ENCODE data around the gene OR6B3. TPM values are rescaled to one million over a fixed set of nuclear protein-coding genes. Genes with fewer than 3 reads are reported as not detected.

OR6B3 gene
- total RNA-seq (2014; rRNA removed; shearing (Covaris generic)), result not detected in 2 replicates

DNA sequence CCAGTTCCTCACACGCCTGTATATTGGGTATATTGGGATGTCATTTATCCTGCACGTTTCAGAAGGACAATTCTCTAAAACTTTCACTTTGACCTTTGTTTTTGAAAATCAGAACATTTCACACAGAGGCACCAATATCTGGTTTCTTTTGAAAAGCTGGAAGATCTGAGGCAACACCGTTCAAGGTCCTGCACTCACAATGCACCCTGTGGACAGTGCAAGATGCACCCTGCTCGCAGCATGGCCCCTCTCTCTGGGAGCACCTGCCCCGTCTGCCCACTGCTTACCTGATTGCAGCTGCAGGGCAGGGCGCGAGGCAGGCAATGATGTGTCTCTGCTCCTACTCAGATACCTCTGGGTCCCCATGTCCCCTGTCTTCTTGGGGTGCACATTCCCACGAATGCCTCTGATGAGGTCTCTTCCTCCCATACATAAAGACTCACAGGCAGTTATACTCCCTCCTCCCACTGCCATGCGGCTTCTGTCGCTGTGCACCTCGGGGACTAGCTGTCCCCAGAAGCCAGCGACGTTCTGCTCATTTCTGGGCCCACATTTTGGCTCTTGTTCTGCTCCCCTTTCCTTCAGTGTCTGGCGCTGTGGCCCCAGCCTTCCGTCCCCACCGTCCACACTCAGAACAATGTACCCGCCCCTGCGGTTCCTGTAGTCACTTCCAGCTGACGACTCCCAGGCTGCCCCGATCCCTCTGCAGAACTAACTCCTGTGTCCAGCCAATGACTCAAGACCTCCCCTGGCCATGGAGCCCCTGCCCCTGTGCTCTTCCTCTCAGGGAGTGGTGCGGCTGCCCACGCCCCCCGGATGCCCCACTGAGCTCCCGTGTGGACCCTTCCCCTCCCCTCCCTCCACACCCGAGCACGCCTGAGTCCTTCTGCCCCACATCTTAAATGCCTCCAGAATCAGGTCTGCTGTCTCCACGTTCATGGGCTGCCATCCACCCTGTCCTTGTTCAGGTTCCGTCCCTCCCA is at the start of gene OR6B3:
Gene OR6B3, minus strand, starts transcription at position 349 of the 983 bp plus-strand sequence.
- no peak for DNase-seq (ENCODE audit: low spot score)

DNA sequence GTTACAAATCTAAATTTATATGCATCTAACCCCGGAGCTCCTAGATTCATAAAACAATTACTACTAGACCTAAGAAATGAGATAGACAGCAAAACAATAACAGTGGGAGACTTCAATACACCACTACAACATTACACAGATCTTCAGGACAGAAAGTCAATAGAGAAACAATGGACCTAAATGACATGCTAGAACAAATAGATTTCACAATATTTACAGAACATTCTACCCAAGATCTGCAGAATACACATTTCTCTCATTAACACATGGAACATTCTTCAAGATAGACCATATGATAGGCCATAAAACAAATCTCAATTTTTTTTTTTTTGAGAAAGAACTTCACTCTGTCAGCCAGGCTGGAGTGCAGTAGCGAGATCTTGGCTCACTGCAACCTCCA is 45.0 kb upstream of the OR6B3 start:
- DNase-seq (ENCODE audit: low spot score), result no peak

DNA sequence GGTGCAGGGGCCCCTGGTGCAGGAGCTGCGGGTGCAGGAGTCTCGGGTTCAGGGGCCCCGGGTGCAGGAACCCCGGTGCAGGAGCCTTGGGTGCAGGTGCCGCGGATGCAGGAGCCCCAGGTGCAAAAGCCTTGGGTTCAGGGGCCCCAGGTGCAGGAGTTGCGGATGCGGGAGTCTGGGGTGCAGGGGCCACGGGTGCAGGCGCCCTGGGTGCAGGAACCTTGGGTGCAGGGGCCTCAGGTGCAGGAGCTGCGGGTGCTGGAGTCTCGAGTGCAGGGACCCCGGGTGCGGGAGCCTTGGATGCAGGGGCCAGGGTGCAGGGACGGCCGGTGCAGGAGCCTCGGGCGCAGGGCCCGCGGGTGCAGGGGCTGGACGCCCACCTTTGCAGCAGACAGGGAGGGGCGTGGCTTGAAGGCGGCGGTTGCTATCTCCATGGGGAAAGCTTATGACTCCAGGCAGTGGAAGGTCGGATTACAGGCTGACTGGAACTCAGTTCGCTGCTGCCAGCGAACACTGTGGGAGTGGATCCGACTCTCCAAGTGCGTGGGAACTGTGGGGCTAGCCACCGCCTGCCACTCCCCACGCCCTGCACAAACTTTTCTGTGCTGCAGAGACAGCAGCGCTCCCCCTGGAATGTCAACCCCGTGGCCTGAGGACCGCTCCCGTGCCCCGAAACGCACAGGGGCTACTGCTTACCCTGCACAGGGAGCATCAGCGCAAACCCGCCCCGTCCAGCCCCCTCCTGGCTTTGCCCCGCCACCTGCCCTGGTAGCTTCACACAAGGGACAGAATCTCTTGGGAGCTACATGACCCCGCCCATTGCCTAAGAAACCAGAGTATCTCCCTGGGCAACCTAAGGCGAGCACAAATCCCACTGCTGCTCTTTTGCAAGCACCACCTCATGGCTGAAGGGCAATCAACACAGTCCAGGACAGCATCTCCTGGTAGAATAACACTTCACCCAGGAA is 42.5 kb upstream of the OR6B3 start:
- no peak for DNase-seq (ENCODE audit: low spot score)

- no peak for DNase-seq (ENCODE audit: low spot score)
These were observed 36.0 kb upstream of the OR6B3 start for GRCh38 chr2:240089306-240089705.

- DNase-seq (ENCODE audit: low spot score), result no peak
These were observed 33.2 kb upstream of the OR6B3 start for GRCh38 chr2:240086563-240086962.

DNA sequence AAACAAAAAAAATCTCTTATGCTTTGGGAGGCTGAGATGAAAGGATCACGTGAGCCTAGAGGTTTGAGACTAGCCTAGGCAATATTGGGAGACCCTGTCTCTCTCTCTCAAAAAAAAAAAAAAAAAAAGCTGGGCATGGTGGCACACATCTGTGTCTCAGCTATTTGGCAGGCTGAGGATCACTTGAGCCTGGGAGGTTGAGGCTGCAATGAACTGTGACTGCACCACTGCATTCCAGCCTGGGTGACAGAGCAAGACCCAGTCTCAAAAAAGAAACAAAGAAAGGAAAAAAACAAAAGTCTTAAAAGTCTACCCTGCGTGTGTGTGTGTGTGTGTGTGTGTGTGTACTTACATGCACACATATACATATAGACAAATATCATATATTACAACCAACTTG is 25.3 kb upstream of the OR6B3 start:
- DNase-seq (ENCODE audit: low spot score), result no peak

GRCh38 chr2:240077442-240077841 is 24.1 kb upstream of the OR6B3 start:
- DNase-seq (ENCODE audit: low spot score), result no peak

GRCh38 chr2:240074545-240074944 is 21.2 kb upstream of the OR6B3 start:
- no peak for DNase-seq (ENCODE audit: low spot score)

- DNase-seq (ENCODE audit: low spot score), result no peak
These were observed 17.6 kb upstream of the OR6B3 start for GRCh38 chr2:240070907-240071306.

DNA sequence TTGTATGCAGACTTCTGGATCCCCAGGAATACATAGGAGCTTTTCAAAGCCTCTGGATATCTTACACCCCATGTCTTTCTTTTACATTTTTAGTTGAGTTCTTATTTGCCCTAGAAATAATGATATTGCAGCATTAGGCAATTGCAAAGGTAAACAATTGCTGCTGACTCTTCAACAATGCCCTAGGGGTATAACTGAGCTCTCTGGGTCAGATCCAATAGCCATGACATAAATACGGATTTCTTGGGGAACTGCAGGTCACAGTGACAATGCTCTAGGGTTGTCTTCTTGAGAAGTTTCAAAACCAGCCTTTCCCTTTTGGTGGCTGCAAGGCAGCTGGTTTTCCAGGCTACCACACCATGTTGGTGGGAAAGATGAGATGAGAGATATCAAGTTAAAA is 16.5 kb upstream of the OR6B3 start:
- DNase-seq (ENCODE audit: low spot score), result no peak

- no peak for DNase-seq (ENCODE audit: low spot score)
These were observed 14.9 kb upstream of the OR6B3 start for GRCh38 chr2:240068193-240068592.

DNA sequence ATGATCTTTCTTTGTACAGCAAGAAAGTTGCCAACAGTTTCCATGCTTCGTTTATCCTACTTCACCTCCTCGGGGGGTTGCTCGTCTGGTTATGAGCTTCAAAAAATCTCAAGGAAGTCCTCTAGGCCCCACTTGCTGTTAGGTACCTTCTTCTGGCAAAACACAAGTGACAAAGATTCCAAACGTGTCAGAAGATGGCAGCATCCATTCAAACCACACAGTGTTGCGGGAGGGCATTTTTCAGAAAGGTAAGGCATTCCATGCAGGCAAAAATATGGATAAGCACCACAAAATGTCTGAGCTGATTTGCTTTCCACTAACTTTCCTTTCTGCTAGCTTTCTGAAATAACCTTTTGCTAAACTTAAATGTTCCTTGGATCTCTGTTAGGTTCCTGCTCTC is 13.2 kb upstream of the OR6B3 start:
- DNase-seq (ENCODE audit: low spot score), result no peak

DNA sequence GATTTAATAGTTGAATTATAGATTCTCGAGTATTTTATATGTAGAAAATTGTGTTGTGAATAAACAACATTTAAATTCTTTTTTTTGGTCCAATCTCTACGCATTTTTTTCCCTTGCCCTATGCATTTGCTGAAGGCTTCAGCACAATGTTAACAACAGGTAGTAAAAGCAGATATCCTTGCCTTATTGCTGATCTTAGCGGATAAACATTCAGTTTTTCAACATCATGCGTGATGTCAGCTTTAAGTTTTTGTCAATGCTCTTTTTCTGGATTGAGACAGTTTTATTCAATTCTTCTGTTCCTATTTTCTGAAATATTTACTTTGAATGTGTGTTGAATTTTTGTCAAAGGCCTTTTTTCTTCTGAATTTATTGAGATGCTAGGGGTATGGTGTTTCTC is 11.6 kb upstream of the OR6B3 start:
- DNase-seq (ENCODE audit: low spot score), result no peak

DNA sequence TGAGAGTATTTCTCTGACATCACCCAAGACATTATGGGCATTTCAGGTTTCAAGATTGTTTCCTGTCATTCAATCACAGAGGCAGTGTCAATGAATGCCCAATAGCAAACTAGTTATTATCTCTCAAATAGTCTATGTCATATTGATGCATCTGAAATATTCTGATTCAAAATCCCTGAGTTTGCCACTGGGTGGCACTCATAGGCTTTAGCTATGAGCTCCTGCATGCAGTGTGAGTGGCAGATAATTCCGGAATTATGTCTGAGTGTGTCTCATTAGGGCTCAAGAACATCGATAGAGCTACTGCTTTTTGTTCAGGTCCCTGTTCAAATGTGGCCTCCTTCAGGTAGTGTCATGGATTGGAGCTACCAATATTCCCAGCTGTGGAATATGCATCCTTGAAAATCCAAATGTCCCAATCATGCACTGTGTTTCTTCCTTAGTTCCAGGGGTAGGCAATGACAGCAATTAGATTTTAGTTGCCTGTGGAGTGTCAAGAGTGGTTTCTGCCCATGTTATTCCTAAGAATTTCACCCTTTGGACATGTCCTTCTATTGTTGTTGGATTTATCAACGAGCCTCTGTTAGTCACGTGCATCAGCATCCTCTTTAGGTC is 7.8 kb upstream of the OR6B3 start:
- peak; percentile 46 for DNase-seq (ENCODE audit: low spot score)

DNA sequence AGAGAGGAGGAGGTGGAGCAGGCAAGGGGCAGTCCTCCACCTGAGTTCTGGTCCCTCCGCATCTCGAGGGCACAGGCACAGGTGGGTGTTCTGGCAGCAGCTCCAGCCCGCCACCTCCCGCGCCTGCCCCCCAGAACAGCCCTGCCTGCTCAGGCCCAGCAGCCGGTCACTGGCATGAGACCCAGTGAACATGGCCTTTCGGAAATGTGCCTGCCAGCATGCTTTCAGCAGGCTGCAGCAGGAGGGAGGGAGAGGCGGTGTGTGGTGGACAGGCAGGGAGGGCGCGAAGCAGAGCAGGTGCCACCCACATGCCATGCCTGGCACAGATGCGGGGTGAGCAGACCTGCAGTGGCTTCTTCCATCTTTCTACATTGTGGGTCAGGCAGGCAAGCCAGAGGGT is 3.4 kb upstream of the OR6B3 start:
- DNase-seq (ENCODE audit: low spot score), result no peak

DNA sequence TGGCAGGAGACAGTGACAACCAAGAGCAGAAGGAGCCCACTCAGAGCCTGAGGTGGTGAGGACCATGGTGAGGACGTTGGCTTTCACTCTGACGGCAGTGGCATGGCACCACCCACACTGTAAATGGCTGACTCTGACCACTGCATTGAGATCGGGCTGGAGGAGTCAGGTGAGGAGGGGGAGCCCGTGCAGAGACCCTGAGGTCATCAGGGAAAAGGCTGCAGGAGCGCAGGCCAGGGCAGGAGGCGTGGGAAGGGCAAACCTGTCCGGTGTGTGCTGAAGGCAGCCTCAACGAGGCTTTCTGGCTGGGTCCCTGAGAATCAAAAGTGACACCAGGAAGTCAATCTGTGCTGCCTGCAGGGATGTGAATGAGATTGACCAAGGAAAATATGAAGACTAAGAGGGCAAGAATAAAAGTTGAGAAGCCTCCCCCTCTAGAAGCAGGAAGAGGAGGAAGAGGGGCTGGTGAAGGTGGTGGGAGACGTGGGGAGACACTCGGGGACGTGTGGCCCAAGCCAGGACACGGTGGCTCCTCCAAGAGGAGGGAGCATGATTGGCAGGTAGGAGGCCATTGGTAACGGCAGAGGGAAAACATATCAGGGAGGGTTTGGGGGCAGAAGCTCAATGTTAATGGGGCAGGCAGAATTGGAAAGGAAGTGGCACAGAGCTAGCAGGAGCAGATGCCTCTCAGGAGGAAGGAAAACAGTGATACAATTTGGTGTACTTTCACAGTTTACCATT is 2.0 kb upstream of the OR6B3 start:
- no peak for DNase-seq (ENCODE audit: low spot score)

- DNase-seq (ENCODE audit: low spot score), result no peak
These were observed 797 bp downstream of the OR6B3 start for GRCh38 chr2:240052524-240052923.

- no peak for DNase-seq (ENCODE audit: low spot score)
These were observed 1.6 kb downstream of the OR6B3 start for GRCh38 chr2:240051697-240052096.

- no peak for DNase-seq (ENCODE audit: low spot score)
These were observed 3.0 kb downstream of the OR6B3 start for GRCh38 chr2:240050278-240050677.

- DNase-seq (ENCODE audit: low spot score), result no peak
These were observed 5.1 kb downstream of the OR6B3 start for GRCh38 chr2:240048237-240048636.

DNA sequence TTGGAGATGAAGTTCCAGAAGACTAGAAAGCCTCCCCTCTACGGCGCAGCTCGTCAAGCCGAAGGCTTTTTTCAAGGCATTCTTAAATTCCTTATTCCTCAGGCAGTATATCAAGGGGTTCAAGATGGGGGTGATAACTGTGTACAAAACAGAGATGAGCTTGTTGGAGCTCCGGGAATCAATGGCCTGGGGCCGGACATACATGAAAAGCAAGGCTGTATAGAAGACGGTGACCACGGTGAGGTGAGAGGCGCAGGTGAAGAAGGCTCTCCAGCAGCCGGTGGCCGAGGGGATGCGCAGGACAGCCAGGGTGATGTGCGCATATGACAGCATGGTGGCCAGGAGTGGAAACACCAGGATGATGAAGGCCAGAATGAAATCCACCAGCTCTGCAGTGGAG is 8.2 kb downstream of the OR6B3 start:
- no peak for DNase-seq (ENCODE audit: low spot score)

Measured in A172 (cell line).